ENCODE results near the gene NTSR2.

- TF ChIP-seq POLR2A (IDR thresholded peaks at IDR 0.05; ENCODE audit: low read length) (no peak), MAX (IDR thresholded peaks at IDR 0.05) (no peak), KDM1A (IDR thresholded peaks at IDR 0.05; ENCODE audit: low read depth) (no peak), REST (IDR thresholded peaks at IDR 0.05) (no peak), PBX3 (IDR thresholded peaks at IDR 0.05) (no peak), CTCF (IDR thresholded peaks at IDR 0.05) (no peak), CEBPB (IDR thresholded peaks at IDR 0.05) (no peak), JUNB (IDR thresholded peaks at IDR 0.05) (no peak), JUN (IDR thresholded peaks at IDR 0.05) (no peak), USF2 (IDR thresholded peaks at IDR 0.05) (no peak), GATA3 (IDR thresholded peaks at IDR 0.05; ENCODE audit: borderline replicate concordance) (no peak)
Measured at GRCh38 chr2:11633923-11634478, 36.0 kb downstream of the NTSR2 start.

Data from A549 (cell line).